GM12891 (cell line): ENCODE data around the gene OSMR.

Experiments used
- PAX5 ChIP-seq: IDR thresholded peaks from 2 replicates; pipeline ENCODE4 v1.6.1; 2011; ENCODE audit warnings: low read length, moderate library complexity, mild to moderate bottlenecking; ENCODE audit not compliant: insufficient read depth, severe bottlenecking
- POLR2A ChIP-seq: IDR thresholded peaks from 2 replicates; pipeline ENCODE4 v1.6.1; 2011; ENCODE audit warnings: low read depth, low read length, control low read depth
- POLR2AphosphoS5 ChIP-seq: IDR thresholded peaks from 2 replicates; pipeline ENCODE4 v1.6.1; 2011; ENCODE audit warnings: low read depth, low read length, control low read depth
- POU2F2 ChIP-seq: IDR thresholded peaks from 2 replicates; pipeline ENCODE4 v1.6.1; 2011; ENCODE audit warnings: low read depth, mild to moderate bottlenecking, control low read depth, low read length, moderate library complexity
- TAF1 ChIP-seq: IDR thresholded peaks from 2 replicates; pipeline ENCODE4 v1.6.1; 2011; ENCODE audit warnings: low read depth, low read length, control low read depth

DNA sequence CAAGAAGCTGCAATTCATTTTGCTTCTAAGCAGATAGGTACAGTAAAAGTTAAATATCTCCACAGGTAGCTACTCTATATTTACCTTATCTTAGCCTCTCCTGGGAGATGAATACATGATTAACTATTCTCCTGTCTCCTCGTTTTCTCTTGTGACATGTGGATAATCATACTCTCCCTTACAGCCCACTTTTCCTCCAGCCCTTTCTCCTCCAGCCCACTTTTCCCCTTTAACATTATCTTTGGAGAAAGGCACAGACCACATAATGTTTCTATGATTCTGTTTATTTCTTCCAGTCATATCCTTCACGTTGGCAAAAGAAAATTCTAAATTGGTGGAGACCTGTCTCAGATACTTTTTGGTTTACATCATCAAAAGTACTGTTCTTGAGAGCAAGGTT lies 84.0 kb downstream of the OSMR start:
- TF ChIP-seq POLR2A, result no peak
- no peak for TF ChIP-seq POLR2AphosphoS5
- no peak for TF ChIP-seq TAF1
- no peak for TF ChIP-seq PAX5
- TF ChIP-seq POU2F2, result no peak
